TTC549 (cell line): Measurements from ENCODE around the gene TUBA4B.
A peak's percentile ranks its signal among the peaks of the same experiment; 100 is the strongest.
"Not testable (repeated sequence)": the region's sequence is repeated elsewhere in the genome, so short reads cannot be mapped to it uniquely, and the experiment has no call there.

ENCODE experiments used
- FAIRE-seq: peaks from 2 replicates; lab custom pipeline; 2012; peaks lifted over from hg19 to GRCh38; lab: Jason Lieb, UNC

Gene TUBA4B

GRCh38 chr2:219291910-219292490, 39.0 kb downstream of the TUBA4B start:
- FAIRE-seq: no peak

- FAIRE-seq: no peak
Observed at GRCh38 chr2:219292616-219293015, 39.6 kb downstream of the TUBA4B start.

- FAIRE-seq: no peak
Observed at GRCh38 chr2:219293736-219294231, 40.7 kb downstream of the TUBA4B start.

- no peak for FAIRE-seq
Observed at GRCh38 chr2:219294356-219295351, 41.6 kb downstream of the TUBA4B start.

- FAIRE-seq: no peak
Observed at GRCh38 chr2:219296142-219296541, 43.1 kb downstream of the TUBA4B start.

GRCh38 chr2:219296631-219297391, 43.8 kb downstream of the TUBA4B start:
- FAIRE-seq: no peak

GRCh38 chr2:219297766-219298456, 44.9 kb downstream of the TUBA4B start:
- FAIRE-seq: no peak

GRCh38 chr2:219298759-219299371, 45.8 kb downstream of the TUBA4B start:
- FAIRE-seq: peak; percentile 31

GRCh38 chr2:219299372-219299760, 46.3 kb downstream of the TUBA4B start:
- no peak for FAIRE-seq

- FAIRE-seq: no peak
Observed at GRCh38 chr2:219300022-219300421, 47.0 kb downstream of the TUBA4B start.

- no peak for FAIRE-seq
Observed at GRCh38 chr2:219302412-219302968, 49.4 kb downstream of the TUBA4B start.

GRCh38 chr2:219304223-219304622, 51.2 kb downstream of the TUBA4B start:
- no peak for FAIRE-seq

- no peak for FAIRE-seq
Observed at GRCh38 chr2:219306047-219306446, 53.0 kb downstream of the TUBA4B start.

GRCh38 chr2:219308142-219309101, 55.4 kb downstream of the TUBA4B start:
- FAIRE-seq: no peak

GRCh38 chr2:219309278-219309677, 56.2 kb downstream of the TUBA4B start, which contains the start of gene PTPRN:
Gene PTPRN (minus strand): TSS chr2:219309401. CDS start chr2:219309332, 69 bp downstream.
- FAIRE-seq: no peak

GRCh38 chr2:219312683-219313263, 59.7 kb downstream of the TUBA4B start:
- not testable (repeated sequence) for FAIRE-seq

- no peak for FAIRE-seq
Observed at GRCh38 chr2:219314804-219315468, 61.9 kb downstream of the TUBA4B start.
